Cardiac muscle cell (in vitro differentiated cells and primary cell): ENCODE data around the gene PLAU. TPM values are rescaled to one million over a fixed set of nuclear protein-coding genes. Genes with fewer than 3 reads are reported as not detected.

Experiments used
- DNase-seq, 2 donors: peaks; one replicate each; pipeline versions ENCODE4 v3.0.0 to v3.0.0-alpha.2; 2010 to 2017; ENCODE audit warnings: low read depth in 1 of 2, low spot score in 1 of 2
- H3K27ac ChIP-seq: fragments of 200-600 bp; sonication (generic); 2 replicates; pipeline ENCODE4 v1.5.1; 2016
- H3K27me3 ChIP-seq: fragments of 200-600 bp; sonication (generic); 2 replicates; pipeline ENCODE4 v1.6.0; 2016; ENCODE audit warnings: control low read depth
- H3K36me3 ChIP-seq: fragments of 200-600 bp; sonication (generic); 2 replicates; pipeline ENCODE4 v1.5.1; 2016; ENCODE audit warnings: control low read depth
- H3K4me1 ChIP-seq: fragments of 200-600 bp; sonication (generic); 2 replicates; pipeline ENCODE4 v1.8.1; 2017; ENCODE audit warnings: low read depth, mild to moderate bottlenecking, mixed run types
- H3K4me3 ChIP-seq: fragments of 200-600 bp; sonication (generic); 2 replicates; pipeline ENCODE4 v1.5.1; 2016; ENCODE audit warnings: mild to moderate bottlenecking
- H3K9me3 ChIP-seq: fragments of 200-600 bp; sonication (generic); 2 replicates; pipeline ENCODE4 v1.5.1; 2017; ENCODE audit warnings: low read depth, mild to moderate bottlenecking, control low read depth
- CTCF ChIP-seq: IDR thresholded peaks from 2 replicates; pipeline ENCODE4 v1.5.1; 2012; ENCODE audit warnings: low read depth, mild to moderate bottlenecking, low read length
- polyA plus RNA-seq: library from polyadenylated mRNA; unstranded; fragments of >200 nt; fragmentation: Nextera tagmentation; extraction: Ambion mirVana; gene quantifications from 2 replicates; pipeline ENCODE4 v1.2.1, GENCODE V29; 2016
- total RNA-seq: library from RNA; depleted of rRNA; stranded (reverse); fragments of >200 nt; gene quantifications from 2 replicates; pipeline ENCODE4 v1.2.3, GENCODE V29; 2016

Gene PLAU
- total and polyA plus RNA-seq, 2 experiments from 2014 or later = 3.8 to 4.1 TPM

- no peak for DNase-seq
- H3K36me3 ChIP-seq = no peaks in the 10 kb centered on the region
- H3K4me3 ChIP-seq = no peak overlapping the region
- H3K9me3 ChIP-seq = no peaks in the 10 kb centered on the region
- peaks cover 26% of the 10 kb centered on the region for H3K4me1 ChIP-seq
- H3K27me3 ChIP-seq = no peaks in the 10 kb centered on the region
- TF ChIP-seq CTCF = no peak
- peak overlapping the region; percentile 100 for H3K27ac ChIP-seq
These were observed 56.1 kb downstream of the PLAU start for GRCh38 chr10:73967022-73967429.

Other genes starting within 250 kb of the PLAU start
- gene AGAP5, start 213.0 kb upstream of the PLAU start, total RNA-seq = 3.7 and 7.3 TPM in 2 replicates
- 3.1 and 5.3 TPM in 2 replicates for gene AGAP5, start 213.0 kb upstream of the PLAU start, polyA plus RNA-seq
- gene SEC24C, start 166.8 kb upstream of the PLAU start, total RNA-seq = 68.6 and 68.7 TPM in 2 replicates
- gene SEC24C, start 166.8 kb upstream of the PLAU start, polyA plus RNA-seq = 56.6 and 65.2 TPM in 2 replicates
- gene CHCHD1, start 129.1 kb upstream of the PLAU start, total RNA-seq = 37.8 and 42.5 TPM in 2 replicates
- 81.8 and 83.2 TPM in 2 replicates for gene CHCHD1, start 129.1 kb upstream of the PLAU start, polyA plus RNA-seq
- 89.3 and 115 TPM in 2 replicates for gene ZSWIM8, start 125.5 kb upstream of the PLAU start, total RNA-seq
- gene ZSWIM8, start 125.5 kb upstream of the PLAU start, polyA plus RNA-seq = 37.1 and 63.7 TPM in 2 replicates
- gene NDST2, start 99.5 kb upstream of the PLAU start, total RNA-seq = 23.7 and 61.2 TPM in 2 replicates
- 16.6 and 21.6 TPM in 2 replicates for gene NDST2, start 99.5 kb upstream of the PLAU start, polyA plus RNA-seq
- gene CAMK2G, start 36.6 kb upstream of the PLAU start, total RNA-seq = 28.2 and 29.8 TPM in 2 replicates
- 7.7 and 8.5 TPM in 2 replicates for gene CAMK2G, start 36.6 kb upstream of the PLAU start, polyA plus RNA-seq
- gene VCL, start 87.0 kb downstream of the PLAU start, total RNA-seq = 130 and 167 TPM in 2 replicates
- gene VCL, start 87.0 kb downstream of the PLAU start, polyA plus RNA-seq = 118 and 162 TPM in 2 replicates
- 21.8 and 25.7 TPM in 2 replicates for gene AP3M1, start 239.7 kb downstream of the PLAU start, total RNA-seq
- gene AP3M1, start 239.7 kb downstream of the PLAU start, polyA plus RNA-seq = 32.6 and 43.8 TPM in 2 replicates
- 20.4 and 24.8 TPM in 2 replicates for gene ADK, start 240.1 kb downstream of the PLAU start, total RNA-seq
- gene ADK, start 240.1 kb downstream of the PLAU start, polyA plus RNA-seq = 57.4 and 73.8 TPM in 2 replicates